Ecto neural progenitor cell (in vitro differentiated cells): ENCODE measurements around the gene NNMT.
A peak's percentile ranks its signal among the peaks of the same experiment; 100 is the strongest.
"Not testable (repeated sequence)": the region's sequence is repeated elsewhere in the genome, so short reads cannot be mapped to it uniquely, and the experiment has no call there.

ENCODE experiments used
- DNase-seq: peaks from one replicate; pipeline ENCODE4 v3.0.0-alpha.2; 2018; ENCODE audit warnings: low spot score

NNMT gene

GRCh38 chr11:114310095-114310494, 13.9 kb downstream of the NNMT start:
- no peak for DNase-seq

- DNase-seq = no peak
These were observed 15.7 kb downstream of the NNMT start for GRCh38 chr11:114311946-114312345.

GRCh38 chr11:114314096-114314495, 17.9 kb downstream of the NNMT start:
- no peak for DNase-seq

- no peak for DNase-seq
These were observed 19.7 kb downstream of the NNMT start for GRCh38 chr11:114315749-114316368.

- DNase-seq = no peak
These were observed 21.0 kb downstream of the NNMT start for GRCh38 chr11:114316980-114317786.

- DNase-seq = no peak
These were observed 21.6 kb downstream of the NNMT start for GRCh38 chr11:114317787-114318137.

- no peak for DNase-seq
These were observed 22.2 kb downstream of the NNMT start for GRCh38 chr11:114318361-114318760.

GRCh38 chr11:114319716-114320328, 23.6 kb downstream of the NNMT start:
- DNase-seq = no peak

- no peak for DNase-seq
These were observed 25.5 kb downstream of the NNMT start for GRCh38 chr11:114321621-114322257.

- DNase-seq = no peak
These were observed 26.7 kb downstream of the NNMT start for GRCh38 chr11:114322934-114323333.

GRCh38 chr11:114326151-114326550, 30.0 kb downstream of the NNMT start:
- no peak for DNase-seq

GRCh38 chr11:114326776-114327175, 30.6 kb downstream of the NNMT start:
- no peak for DNase-seq

GRCh38 chr11:114330373-114330772, 34.2 kb downstream of the NNMT start:
- no peak for DNase-seq

GRCh38 chr11:114340311-114341131, 44.3 kb downstream of the NNMT start:
- peak; percentile 64 for DNase-seq

GRCh38 chr11:114341667-114342066, 45.5 kb downstream of the NNMT start:
- not testable (repeated sequence) for DNase-seq

- no peak for DNase-seq
These were observed 46.3 kb downstream of the NNMT start for GRCh38 chr11:114342476-114342875.

- no peak for DNase-seq
These were observed 46.8 kb downstream of the NNMT start for GRCh38 chr11:114343020-114343419.

- no peak for DNase-seq
These were observed 47.3 kb downstream of the NNMT start for GRCh38 chr11:114343493-114343892.

- DNase-seq = no peak
These were observed 48.3 kb downstream of the NNMT start for GRCh38 chr11:114344494-114344893.

- no peak for DNase-seq
These were observed 49.5 kb downstream of the NNMT start for GRCh38 chr11:114345575-114346222.

- DNase-seq = no peak
These were observed 50.5 kb downstream of the NNMT start for GRCh38 chr11:114346709-114347141.
